ENCODE results near the gene GRAMD1A. TPM values are rescaled to one million over a fixed set of nuclear protein-coding genes. Genes with fewer than 3 reads are reported as not detected.

The GRAMD1A gene
- total and polyA plus RNA-seq, 2 of the 8 experiments (the other 6 are each of a cell fraction or from before 2014, with no cell fraction given) = 113 to 154 TPM

- no peak for FAIRE-seq
- H3K4me3 ChIP-seq (ENCODE audit: extremely low read depth in 1 of 4, insufficient read depth in 2 of 4, low read depth in 3 of 4, low read length in 4 of 4) = no peak overlapping the region
- POLR2A ChIA-PET (ENCODE audit: partially characterized antibody) = interaction anchor here (1.6 to 3.0 kb wide), 3 partner anchors 51 to 138 kb away, joined by 6 to 23 read pairs (median 9); partner anchors contain the start of genes FXYD3 and FXYD7
- no peaks in the 10 kb centered on the region for H3K36me3 ChIP-seq (ENCODE audit: control insufficient read depth in 2 of 4, insufficient read depth in 4 of 4, low read length in 3 of 4)
- peaks cover under 1 to 2% of the 10 kb centered on the region in 2 experiments; a peak in 3 of 4 replicates for H3K9me3 ChIP-seq (ENCODE audit: insufficient read depth in 2 of 2, low read depth in 1 of 2, low read length in 1 of 2)
- no peak overlapping the region for H2BK5ac ChIP-seq (ENCODE audit: low read depth, low read length)
- H3K79me2 ChIP-seq (ENCODE audit: control insufficient read depth in 1 of 2, insufficient read depth in 2 of 2, low read length in 2 of 2) = no peaks in the 10 kb centered on the region
- no peak overlapping the region; the same call in 1 of the 2 replicates for H2AK5ac ChIP-seq (ENCODE audit: low read depth, low read length)
- H4K8ac ChIP-seq (ENCODE audit: extremely low read depth, insufficient read depth, low read length) = no peak overlapping the region; the same call in 1 of the 2 replicates
- H3K9ac ChIP-seq (replicated peaks in 1 of 4; ENCODE audit: extremely low read depth in 1 of 4, low read depth in 3 of 4, low read length in 3 of 4) = no peak overlapping the region
- no peak overlapping the region for H3K18ac ChIP-seq (ENCODE audit: extremely low read depth, low read length)
- no peak overlapping the region for H2BK20ac ChIP-seq (ENCODE audit: low read length)
- H4K5ac ChIP-seq (ENCODE audit: insufficient read length, low read depth, low read length) = no peak overlapping the region
- no peaks in the 10 kb centered on the region for H4K20me1 ChIP-seq (replicated peaks in 1 of 2; ENCODE audit: control insufficient read depth in 1 of 2, insufficient read depth in 2 of 2, low read length in 2 of 2)
- peaks cover 3 to 13% (median 11%) of the 10 kb centered on the region in 4 experiments for H3K4me1 ChIP-seq (replicated peaks in 1 of 4; ENCODE audit: control insufficient read depth in 3 of 4, insufficient read depth in 4 of 4, low read length in 3 of 4)
- H3K79me1 ChIP-seq (ENCODE audit: low read depth, low read length) = no peaks in the 10 kb centered on the region
- no peak overlapping the region for H3K14ac ChIP-seq (ENCODE audit: insufficient read length)
- H2BK120ac ChIP-seq (replicated peaks; ENCODE audit: low read depth, low read length) = no peak overlapping the region
- H2AFZ ChIP-seq (ENCODE audit: low read length) = no peak overlapping the region
- no peak overlapping the region for H3K27ac ChIP-seq (ENCODE audit: low read depth, low read length)
- H3K23ac ChIP-seq (ENCODE audit: insufficient read length) = no peak overlapping the region
- CTCF ChIA-PET (ENCODE audit: partially characterized antibody) = interaction anchor here (1.2 to 5.0 kb wide), 10 partner anchors 9 to 76 kb away, joined by 4 to 73 read pairs (median 22); partner anchors contain the start of genes FXYD7 and LGI4
- H3K4me2 ChIP-seq (ENCODE audit: insufficient read depth in 1 of 2, low read depth in 2 of 2, low read length in 2 of 2) = no peak overlapping the region
- no peak overlapping the region for H2BK12ac ChIP-seq (ENCODE audit: low read depth, low read length)
- no peak overlapping the region for H3K4ac ChIP-seq (replicated peaks; ENCODE audit: insufficient read length, low read depth, low read length)
- no peak overlapping the region for H2BK15ac ChIP-seq (ENCODE audit: low read length)
- H3K27me3 ChIP-seq (replicated peaks in 1 of 4; ENCODE audit: control insufficient read depth in 3 of 4, extremely low read depth in 1 of 4, insufficient read depth in 3 of 4, low read length in 3 of 4) = peaks cover 0 to 2% (median 0%) of the 10 kb centered on the region in 4 experiments; a peak in 1 of 7 replicates
- TF ChIP-seq SUZ12 (IDR thresholded peaks at IDR 0.05; ENCODE audit: low read length) = no peak
- DNase-seq (ENCODE audit: low read depth in 1 of 2, low spot score in 2 of 2) = no peak
- 93% methylated on average over 10 of the region's 10 CpGs; no CpG with 5 or more reads in 1 of the 2 experiments for WGBS, 2 experiments (ENCODE audit: extremely low coverage in 1 of 2, insufficient coverage in 1 of 2, insufficient read length in 1 of 2, insufficient replicate concordance in 2 of 2, low coverage in 1 of 2, low lambda C conversion rate in 2 of 2, missing lambda C conversion rate in 1 of 2)
- peak overlapping the region; percentile 64 for H4K91ac ChIP-seq (replicated peaks; ENCODE audit: insufficient read length, low read length)
- H3K23me2 ChIP-seq (ENCODE audit: low read depth, low read length) = no peaks in the 10 kb centered on the region; the same call in 1 of the 2 replicates
- no peak overlapping the region for H3K56ac ChIP-seq (replicated peaks; ENCODE audit: insufficient read length, low read depth, low read length)
Observed at GRCh38 chr19:35065574-35065973, 65.5 kb downstream of the GRAMD1A start.

All from H1 (cell line).